Measurements from ENCODE around the gene FGF18.

Gene FGF18

DNA sequence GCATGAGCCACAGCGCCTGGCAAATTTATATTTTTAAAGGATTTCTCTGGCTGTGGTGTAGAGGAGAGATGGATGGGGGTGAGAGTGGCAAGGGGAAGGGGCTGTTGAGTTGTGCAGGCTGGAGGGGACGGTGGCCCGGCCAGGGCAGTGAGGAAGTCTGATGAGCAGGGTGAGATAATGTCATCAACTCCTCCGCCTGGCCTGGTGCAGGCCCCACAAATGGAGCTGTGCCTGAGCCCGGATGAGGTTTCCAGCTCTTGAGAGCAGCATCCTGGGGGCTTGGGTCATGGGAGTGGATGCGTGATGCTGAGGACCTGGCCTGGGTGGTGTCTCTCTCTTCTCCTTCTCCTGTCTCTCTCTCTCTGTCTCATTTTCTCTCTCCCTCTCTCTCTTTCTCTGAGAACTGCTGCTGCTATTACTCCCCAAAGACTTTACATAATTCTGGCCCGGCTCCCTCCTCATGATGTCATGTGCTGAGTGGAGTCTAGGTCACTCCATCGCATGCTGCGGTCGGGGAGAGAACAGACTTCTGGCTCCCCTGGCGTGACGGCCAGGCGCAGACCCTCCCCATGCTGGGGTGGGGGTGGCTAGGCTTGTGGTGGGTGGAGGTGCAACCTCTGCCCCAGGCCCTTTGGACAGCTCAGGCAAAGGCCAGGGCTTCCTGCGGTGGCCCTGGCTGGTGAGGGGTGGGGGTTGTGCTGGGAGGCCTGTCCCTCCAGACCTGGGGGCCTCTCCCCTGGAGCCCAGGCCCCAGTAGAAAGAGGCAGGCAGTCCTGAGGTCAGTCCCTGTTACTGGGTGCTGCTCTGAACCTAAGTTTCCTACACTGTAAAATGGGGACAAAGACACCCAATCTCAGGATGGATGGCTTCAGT lies 26.4 kb downstream of the FGF18 start:
- DNase-seq = no peak

DNA sequence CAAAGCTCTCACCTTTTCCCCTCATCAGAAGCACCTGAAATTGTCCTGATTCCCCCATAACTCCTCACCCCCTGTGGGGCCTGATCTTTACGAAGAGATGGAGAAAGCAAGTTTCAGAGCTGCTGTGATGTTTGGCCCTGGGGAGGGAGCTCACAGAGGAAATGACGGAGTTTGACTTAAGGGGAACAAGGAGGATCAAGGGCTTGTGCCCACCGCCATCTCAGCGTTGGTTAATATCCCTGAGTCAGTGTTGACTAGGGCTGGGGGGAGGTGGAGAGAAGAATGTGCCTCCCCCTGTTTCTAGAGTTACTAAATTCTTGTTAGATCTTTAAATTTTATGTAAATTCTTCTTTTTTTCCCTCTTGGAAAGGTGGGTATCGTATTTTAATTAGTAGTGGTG lies 27.8 kb downstream of the FGF18 start:
- no peak for DNase-seq

GRCh38 chr5:171449426-171449825 lies 30.0 kb downstream of the FGF18 start:
- no peak for DNase-seq

DNA sequence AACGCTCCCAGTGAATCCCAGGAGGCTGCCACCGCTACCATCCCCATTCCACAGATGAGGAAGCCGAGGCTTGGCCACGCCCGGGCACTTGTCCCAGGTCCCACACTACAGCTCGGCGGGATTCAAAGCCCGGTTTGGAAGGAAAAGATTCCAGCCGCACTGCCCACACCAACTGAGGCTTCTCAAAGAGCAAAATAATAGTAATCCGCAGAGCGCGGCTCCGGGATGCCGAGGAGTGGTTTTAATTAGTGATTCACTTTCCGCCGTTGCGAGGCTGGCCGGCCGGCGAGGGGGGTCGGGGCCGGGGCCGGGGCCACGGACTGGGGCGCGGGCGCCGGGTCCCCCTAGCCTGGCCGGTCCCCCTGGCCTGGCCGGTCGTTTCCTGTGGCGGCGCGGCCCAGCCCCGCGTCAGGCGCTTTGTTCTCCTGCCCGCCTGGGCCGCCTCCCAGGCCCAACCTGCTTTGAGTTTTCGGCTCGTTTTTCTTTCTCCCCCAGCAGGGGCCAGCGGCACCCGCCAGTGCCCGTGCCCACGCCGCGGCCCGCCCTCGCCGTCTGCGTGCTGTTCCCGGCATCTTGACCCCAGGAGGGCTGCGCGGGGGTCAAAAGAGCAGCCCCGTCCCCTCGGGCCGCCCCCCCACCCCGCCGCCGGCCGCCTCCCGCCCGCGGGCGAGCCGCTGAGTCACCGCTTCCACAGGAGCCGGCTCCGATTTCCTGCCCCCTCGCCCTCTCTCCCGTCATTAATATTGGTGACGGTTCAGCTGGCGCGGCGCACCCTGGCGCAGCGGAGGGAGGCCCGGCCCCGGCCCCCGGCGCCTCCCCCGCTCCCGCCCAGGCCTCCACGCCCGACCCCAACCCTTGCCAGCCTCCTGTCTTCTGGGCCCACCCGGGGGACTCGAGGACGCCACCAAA lies 31.2 kb downstream of the FGF18 start:
- DNase-seq = no peak

DNA sequence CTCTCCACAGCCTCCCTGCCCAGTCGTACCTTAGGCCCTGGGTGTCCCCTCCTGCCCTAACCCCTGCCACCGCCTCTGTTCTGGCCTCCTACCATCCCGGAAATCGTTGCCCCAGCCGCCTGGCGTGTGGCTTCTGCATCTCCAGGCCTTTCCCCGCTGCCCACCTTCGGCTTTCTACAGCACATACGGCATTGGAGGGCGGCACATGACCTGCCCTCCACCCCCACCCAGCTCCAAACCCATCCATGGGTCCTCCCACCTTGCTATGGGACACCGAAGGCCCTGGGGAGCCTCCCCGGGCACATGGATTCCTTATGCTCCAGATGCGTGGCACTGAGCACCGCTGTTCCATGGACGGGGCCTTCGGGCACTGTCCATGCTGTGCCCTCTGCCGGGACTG lies 32.0 kb downstream of the FGF18 start:
- no peak for DNase-seq

GRCh38 chr5:171453056-171453725 lies 33.7 kb downstream of the FGF18 start:
- no peak for DNase-seq

- DNase-seq = no peak
Measured at GRCh38 chr5:171453988-171454387, 34.5 kb downstream of the FGF18 start.

GRCh38 chr5:171454549-171454948 lies 35.1 kb downstream of the FGF18 start:
- DNase-seq = no peak

DNA sequence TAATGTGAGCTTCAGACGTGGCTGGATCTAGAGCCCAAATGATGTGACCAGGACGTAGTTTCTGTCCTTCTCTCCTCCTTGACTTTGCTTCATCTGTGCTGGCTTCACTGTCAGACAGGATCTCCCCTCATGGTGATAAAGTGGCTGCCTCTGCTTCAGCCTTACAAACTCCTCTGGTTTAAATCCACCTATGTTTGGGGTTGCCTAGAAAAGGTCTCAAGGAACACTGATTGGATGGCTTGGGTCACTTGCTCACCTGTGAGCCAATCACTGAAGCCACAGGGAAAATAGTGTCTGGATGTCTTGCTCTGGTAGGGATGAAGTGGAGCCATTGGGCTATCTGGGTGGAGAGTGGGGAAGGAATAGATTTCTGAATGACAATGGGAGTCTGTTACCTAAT lies 36.1 kb downstream of the FGF18 start:
- no peak for DNase-seq

DNA sequence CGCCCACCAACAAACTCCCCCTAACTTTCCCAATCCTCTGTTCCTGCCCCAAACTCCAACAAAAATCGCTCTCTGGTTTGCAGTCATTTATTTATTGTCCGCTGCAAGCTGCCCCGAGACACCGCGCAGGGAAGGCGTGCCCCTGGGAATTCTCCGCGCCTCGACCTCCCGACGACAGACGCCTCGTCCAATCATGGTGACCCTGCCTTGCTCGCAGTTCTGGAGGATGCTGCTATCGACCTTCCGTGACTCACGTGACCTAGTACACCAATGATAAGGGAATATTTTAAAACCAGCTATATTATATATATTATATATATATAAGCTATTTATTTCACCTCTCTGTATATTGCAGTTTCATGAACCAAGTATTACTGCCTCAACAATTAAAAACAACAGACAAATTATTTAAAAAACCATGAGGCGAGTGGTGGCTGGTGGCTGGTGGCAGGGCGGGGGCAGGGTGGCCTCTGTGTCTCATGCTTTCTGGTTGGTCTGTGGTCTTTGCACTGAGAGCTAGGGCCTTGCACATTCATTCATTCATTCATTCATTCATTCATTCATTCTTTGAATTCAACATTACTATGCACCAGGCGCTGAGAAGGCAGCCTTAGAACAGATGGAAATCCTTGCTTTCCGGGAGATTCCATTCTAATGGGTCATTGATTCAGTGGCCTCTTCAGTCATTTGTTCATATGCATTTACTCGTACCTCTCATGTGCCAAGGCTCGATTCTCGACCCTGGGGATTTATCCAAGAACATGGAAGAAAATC lies 37.9 kb downstream of the FGF18 start:
- no peak for DNase-seq

DNA sequence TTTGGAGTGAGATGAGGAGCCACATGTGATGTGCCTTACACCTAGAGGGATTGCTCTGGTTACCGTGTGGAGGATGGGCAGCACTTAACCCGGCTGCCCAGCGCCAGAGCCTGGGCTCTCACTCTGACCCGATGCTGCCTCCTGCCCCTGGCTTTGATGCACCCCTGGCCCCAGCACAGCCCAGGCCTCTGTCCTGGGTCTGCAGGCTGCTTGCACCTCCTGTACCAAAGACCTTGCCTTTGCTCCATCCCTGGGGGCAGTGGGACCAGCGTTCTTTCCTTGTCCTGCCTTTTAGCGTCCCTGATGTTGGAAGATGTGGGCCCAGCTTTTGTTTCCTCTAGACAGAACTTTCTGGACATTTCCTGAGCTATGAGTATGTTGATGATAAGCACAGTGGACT lies 40.4 kb downstream of the FGF18 start:
- no peak for DNase-seq

- no peak for DNase-seq
Measured at GRCh38 chr5:171462136-171462927, 42.9 kb downstream of the FGF18 start.

DNA sequence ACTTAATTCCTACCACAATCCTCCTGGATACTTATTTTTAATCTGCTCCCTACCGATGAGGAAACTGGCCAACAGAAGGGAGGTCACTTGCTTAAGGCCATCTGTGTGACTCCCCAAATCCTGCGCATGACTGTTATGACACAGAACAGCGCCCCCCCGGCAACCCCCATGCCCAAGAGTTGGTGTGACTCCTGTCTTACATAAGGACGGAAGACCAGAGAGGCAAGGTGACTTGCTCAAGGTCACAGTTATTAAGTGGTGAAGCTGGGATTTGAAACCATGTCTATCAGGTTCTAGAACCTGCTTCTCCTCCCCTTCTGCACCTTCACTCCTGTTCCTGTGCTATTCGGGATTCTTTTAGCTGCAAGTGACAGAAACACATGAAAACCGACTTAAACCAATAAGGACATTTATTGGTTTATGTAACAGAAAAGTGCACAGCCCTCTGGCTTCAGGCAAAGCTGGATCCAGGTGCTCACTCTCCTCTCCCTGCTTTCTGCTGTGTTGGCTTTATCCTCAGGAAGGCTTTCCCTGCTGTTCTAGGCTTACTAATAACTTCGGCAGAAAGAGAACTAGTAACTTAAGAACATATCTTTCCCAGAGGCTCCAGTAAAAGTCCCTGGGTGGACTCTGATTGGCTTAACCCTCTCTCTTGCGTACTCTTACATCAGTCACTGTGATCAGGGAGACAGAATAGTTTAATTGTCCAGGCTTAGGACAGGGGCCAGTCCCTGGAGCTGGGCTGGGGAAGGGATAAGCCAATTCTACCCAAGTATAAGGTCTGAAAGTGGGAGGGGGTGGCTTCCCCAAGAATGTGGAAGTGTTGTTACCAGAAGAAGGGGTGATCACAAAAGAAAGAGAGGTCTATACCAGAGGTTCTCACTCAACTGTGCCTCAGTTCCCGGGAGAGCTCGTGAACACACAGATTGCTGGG lies 43.7 kb downstream of the FGF18 start:
- DNase-seq = no peak

DNA sequence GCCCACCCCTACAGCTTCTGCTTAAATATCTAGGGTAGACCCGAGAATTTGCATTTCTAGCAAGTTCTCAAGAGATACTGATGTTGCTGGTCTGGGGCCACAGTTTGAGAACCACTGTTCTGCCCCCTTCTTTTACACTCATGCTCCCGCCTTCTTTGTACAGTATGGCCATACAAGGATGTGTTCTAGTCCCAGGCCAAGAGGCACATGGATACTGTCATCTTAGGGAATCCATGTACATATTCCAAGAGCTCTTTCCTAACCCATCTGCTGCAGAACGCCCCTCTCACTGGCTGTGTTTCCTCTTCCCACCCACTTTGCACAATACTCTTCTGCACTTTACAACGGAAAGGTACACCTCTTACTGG lies 44.4 kb downstream of the FGF18 start:
- DNase-seq = no peak

- DNase-seq = no peak
Measured at GRCh38 chr5:171464829-171465228, 45.4 kb downstream of the FGF18 start.

DNA sequence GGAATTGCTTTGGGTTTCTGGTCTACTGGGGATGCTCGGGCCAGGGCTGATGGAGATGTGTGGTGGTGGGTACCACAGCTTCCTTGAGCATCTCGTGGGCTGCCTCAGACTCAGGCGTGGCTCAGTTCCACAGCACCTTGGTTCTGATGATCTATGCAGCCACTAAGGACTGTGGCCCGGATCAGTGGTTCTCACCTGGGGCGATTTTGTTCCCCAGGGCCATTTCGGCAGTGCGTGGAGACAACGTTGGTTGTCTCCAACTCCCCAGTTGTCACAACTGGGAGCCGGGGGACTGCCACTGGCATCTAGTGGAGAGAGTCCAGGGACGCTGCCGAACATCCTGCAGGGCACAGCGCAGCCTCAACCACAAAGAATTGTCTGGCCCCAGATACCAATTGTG lies 47.7 kb downstream of the FGF18 start:
- no peak for DNase-seq

DNA sequence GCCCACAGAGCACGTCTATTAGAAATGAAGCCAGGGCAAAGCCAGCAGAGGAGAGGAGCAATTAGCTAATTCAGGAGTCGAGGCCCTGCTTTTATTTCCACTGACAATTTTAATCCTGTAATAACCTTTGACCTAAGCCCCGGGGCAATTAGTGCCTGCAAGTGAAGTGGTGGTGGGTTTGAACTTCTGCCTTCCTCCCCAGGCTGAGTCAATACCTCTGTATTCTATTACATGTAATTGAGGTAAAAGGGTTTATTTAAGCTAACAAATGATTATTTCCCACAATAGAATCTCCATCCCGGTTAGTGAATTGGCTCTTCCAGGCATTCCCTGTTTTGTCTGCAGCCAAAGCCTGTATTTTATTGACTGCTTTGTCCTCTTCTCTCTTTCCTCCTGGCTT lies 49.9 kb downstream of the FGF18 start:
- no peak for DNase-seq

GRCh38 chr5:171470420-171470819 lies 51.0 kb downstream of the FGF18 start:
- DNase-seq = no peak

- DNase-seq = no peak
Measured at GRCh38 chr5:171474230-171474813, 54.9 kb downstream of the FGF18 start.

- DNase-seq = no peak
Measured at GRCh38 chr5:171475596-171475995, 56.1 kb downstream of the FGF18 start.
